Activated CD8-positive, alpha-beta T cell treated with anti-CD3 and anti-CD28 coated beads, Interleukin-2, amount 10 ng/mL, durations not matched to agents 7 days and 5 days (primary cell): ENCODE data around the gene TRAPPC10. TPM values are rescaled to one million over a fixed set of nuclear protein-coding genes. Genes with fewer than 3 reads are reported as not detected.

Experiments used
- ATAC-seq: fragments of 150-1000 bp; cut with Tn5 transposase; one replicate; pipeline ENCODE4 v1.10.0; 2021; ENCODE audit warnings: moderate library complexity
- CTCF ChIA-PET: fragments of 350-600 bp; sonication (Branson Sonifier 250); formaldehyde crosslinking; loops from one replicate; lab custom pipeline; 2021; ENCODE audit warnings: antibody characterized with exemption; lab: Charles Lee
- POLR2A ChIA-PET: fragments of 350-600 bp; sonication (Branson Sonifier 250); formaldehyde crosslinking; loops from one replicate; lab custom pipeline; 2021; ENCODE audit warnings: antibody characterized with exemption; lab: Charles Lee
- DNase-seq: peaks from one replicate; pipeline ENCODE4 v3.0.0-alpha.2; 2020
- H3K27ac Mint-ChIP-seq: one replicate; pipeline ENCODE4 v1.8.0; 2021; ENCODE audit warnings: mild to moderate bottlenecking, mixed read lengths
- H3K27me3 Mint-ChIP-seq: one replicate; pipeline ENCODE4 v1.8.0; 2021; ENCODE audit warnings: low read depth, mixed read lengths
- H3K36me3 Mint-ChIP-seq: one replicate; pipeline ENCODE4 v1.8.0; 2021; ENCODE audit warnings: low read depth, mixed read lengths
- H3K4me1 Mint-ChIP-seq: one replicate; pipeline ENCODE4 v1.8.0; 2021; ENCODE audit warnings: low read depth, mixed read lengths
- H3K4me3 Mint-ChIP-seq: one replicate; pipeline ENCODE4 v1.8.0; 2021; ENCODE audit warnings: mild to moderate bottlenecking, mixed read lengths
- H3K9me3 Mint-ChIP-seq: one replicate; pipeline ENCODE4 v1.8.0; 2022; ENCODE audit warnings: mixed read lengths; ENCODE audit not compliant: insufficient read depth
- total RNA-seq, 2 experiments: library from RNA; stranded (reverse); gene quantifications; one replicate each; pipeline ENCODE4 v1.2.3, GENCODE V29; 2021

Gene TRAPPC10
- total RNA-seq, 2 experiments from 2014 or later: 72.2 to 82.7 TPM

GRCh38 chr21:44024887-44025353, 12.8 kb downstream of the TRAPPC10 start:
- Mint-ChIP-seq H3K27ac (peak overlapping the region; percentile 59), H3K4me3 (no peak overlapping the region), H3K36me3 (peaks cover 39% of the 10 kb centered on the region), H3K9me3 (no peaks in the 10 kb centered on the region), H3K27me3 (no peaks in the 10 kb centered on the region), H3K4me1 (peaks cover 59% of the 10 kb centered on the region)
- DNase-seq (no peak), ATAC-seq (no peak)
- ChIA-PET CTCF (interaction anchor here (0.8 kb wide), 1 partner anchor 11 kb away, joined by 3 read pairs; no protein-coding TSS in a partner anchor), POLR2A (no interaction called here)

- ChIA-PET CTCF (interaction anchor here (1.1 kb wide), 1 partner anchor 8 kb away, joined by 3 read pairs; no protein-coding TSS in a partner anchor), POLR2A (no interaction called here)
- Mint-ChIP-seq H3K4me3 (no peak overlapping the region), H3K36me3 (peaks cover 42% of the 10 kb centered on the region), H3K27ac (no peak overlapping the region), H3K27me3 (no peaks in the 10 kb centered on the region), H3K9me3 (no peaks in the 10 kb centered on the region), H3K4me1 (peaks cover 44% of the 10 kb centered on the region)
- DNase-seq (no peak), ATAC-seq (no peak)
These were observed 15.6 kb downstream of the TRAPPC10 start for GRCh38 chr21:44027607-44028286.

- Mint-ChIP-seq H3K27me3 (no peaks in the 10 kb centered on the region), H3K4me1 (peaks cover 42% of the 10 kb centered on the region), H3K36me3 (peaks cover 43% of the 10 kb centered on the region), H3K4me3 (no peak overlapping the region), H3K9me3 (no peaks in the 10 kb centered on the region), H3K27ac (no peak overlapping the region)
- ChIA-PET POLR2A (no interaction called here), CTCF (interaction anchor here (1.1 kb wide), 1 partner anchor 9 kb away, joined by 3 read pairs; no protein-coding TSS in a partner anchor)
- ATAC-seq: no peak
- DNase-seq: no peak
These were observed 16.2 kb downstream of the TRAPPC10 start for GRCh38 chr21:44028287-44028659.

GRCh38 chr21:44029460-44030087, 17.5 kb downstream of the TRAPPC10 start:
- H3K4me3 Mint-ChIP-seq: no peak overlapping the region
- CTCF ChIA-PET: interaction anchor here (1.4 kb wide), 1 partner anchor 15 kb away, joined by 3 read pairs; no protein-coding TSS in a partner anchor
- no peaks in the 10 kb centered on the region for H3K27me3 Mint-ChIP-seq
- no peaks in the 10 kb centered on the region for H3K9me3 Mint-ChIP-seq
- POLR2A ChIA-PET: no interaction called here
- H3K36me3 Mint-ChIP-seq: peaks cover 46% of the 10 kb centered on the region
- no peak overlapping the region for H3K27ac Mint-ChIP-seq
- DNase-seq (no peak), ATAC-seq (no peak)
- peaks cover 31% of the 10 kb centered on the region for H3K4me1 Mint-ChIP-seq

GRCh38 chr21:44035244-44035643, 23.1 kb downstream of the TRAPPC10 start:
- POLR2A ChIA-PET: interaction anchor here (0.8 kb wide), 1 partner anchor 21 kb away, joined by 4 read pairs; no protein-coding TSS in a partner anchor
- Mint-ChIP-seq H3K4me3 (no peak overlapping the region), H3K27me3 (no peaks in the 10 kb centered on the region), H3K9me3 (no peaks in the 10 kb centered on the region), H3K36me3 (peaks cover 56% of the 10 kb centered on the region), H3K27ac (no peak overlapping the region), H3K4me1 (peaks cover 4% of the 10 kb centered on the region)
- CTCF ChIA-PET: no interaction called here
- ATAC-seq (no peak), DNase-seq (no peak)

- Mint-ChIP-seq H3K9me3 (no peaks in the 10 kb centered on the region), H3K4me1 (peaks cover 7% of the 10 kb centered on the region), H3K27ac (no peak overlapping the region), H3K36me3 (peaks cover 58% of the 10 kb centered on the region), H3K27me3 (no peaks in the 10 kb centered on the region), H3K4me3 (no peak overlapping the region)
- ATAC-seq (no peak), DNase-seq (no peak)
- ChIA-PET POLR2A (interaction anchor here (0.6 kb wide), 1 partner anchor 17 kb away, joined by 3 read pairs; no protein-coding TSS in a partner anchor), CTCF (no interaction called here)
These were observed 26.0 kb downstream of the TRAPPC10 start for GRCh38 chr21:44038063-44038462.

GRCh38 chr21:44039828-44040227, 27.7 kb downstream of the TRAPPC10 start:
- Mint-ChIP-seq H3K27ac (no peak overlapping the region), H3K4me1 (peaks cover 14% of the 10 kb centered on the region), H3K4me3 (no peak overlapping the region), H3K36me3 (peaks cover 52% of the 10 kb centered on the region), H3K27me3 (no peaks in the 10 kb centered on the region), H3K9me3 (no peaks in the 10 kb centered on the region)
- POLR2A ChIA-PET: no interaction called here
- CTCF ChIA-PET: no interaction called here
- ATAC-seq: no peak
- no peak for DNase-seq

- ChIA-PET CTCF (interaction anchor here (1.3 kb wide), 1 partner anchor 20 kb away, joined by 4 read pairs; no protein-coding TSS in a partner anchor), POLR2A (no interaction called here)
- ATAC-seq (no peak), DNase-seq (no peak)
- H3K9me3 Mint-ChIP-seq: no peaks in the 10 kb centered on the region
- H3K4me1 Mint-ChIP-seq: peaks cover 14% of the 10 kb centered on the region
- peaks cover 39% of the 10 kb centered on the region for H3K36me3 Mint-ChIP-seq
- H3K4me3 Mint-ChIP-seq: no peak overlapping the region
- peak overlapping the region; percentile 28 for H3K27ac Mint-ChIP-seq
- no peaks in the 10 kb centered on the region for H3K27me3 Mint-ChIP-seq
These were observed 31.5 kb downstream of the TRAPPC10 start for GRCh38 chr21:44043613-44044012.

- no peaks in the 10 kb centered on the region for H3K27me3 Mint-ChIP-seq
- POLR2A ChIA-PET: no interaction called here
- CTCF ChIA-PET: no interaction called here
- H3K9me3 Mint-ChIP-seq: no peaks in the 10 kb centered on the region
- no peak for ATAC-seq
- no peak overlapping the region for H3K27ac Mint-ChIP-seq
- H3K36me3 Mint-ChIP-seq: peaks cover 20% of the 10 kb centered on the region
- no peak overlapping the region for H3K4me3 Mint-ChIP-seq
- peaks cover 16% of the 10 kb centered on the region for H3K4me1 Mint-ChIP-seq
- DNase-seq: no peak
These were observed 34.6 kb downstream of the TRAPPC10 start for GRCh38 chr21:44046734-44047133.

GRCh38 chr21:44047996-44048560, 36.0 kb downstream of the TRAPPC10 start:
- ATAC-seq: no peak
- Mint-ChIP-seq H3K27ac (no peak overlapping the region), H3K27me3 (no peaks in the 10 kb centered on the region), H3K36me3 (peaks cover 24% of the 10 kb centered on the region), H3K4me3 (no peak overlapping the region), H3K9me3 (no peaks in the 10 kb centered on the region), H3K4me1 (peaks cover 10% of the 10 kb centered on the region)
- CTCF ChIA-PET: no interaction called here
- POLR2A ChIA-PET: interaction anchor here (0.7 kb wide), 1 partner anchor 28 kb away, joined by 3 read pairs; no protein-coding TSS in a partner anchor
- no peak for DNase-seq

GRCh38 chr21:44049182-44049581, 37.1 kb downstream of the TRAPPC10 start:
- ChIA-PET CTCF (no interaction called here), POLR2A (no interaction called here)
- no peak overlapping the region for H3K4me3 Mint-ChIP-seq
- ATAC-seq: no peak
- DNase-seq: no peak
- H3K4me1 Mint-ChIP-seq: peaks cover 8% of the 10 kb centered on the region
- H3K27ac Mint-ChIP-seq: peak overlapping the region; percentile 48
- H3K9me3 Mint-ChIP-seq: no peaks in the 10 kb centered on the region
- no peaks in the 10 kb centered on the region for H3K27me3 Mint-ChIP-seq
- H3K36me3 Mint-ChIP-seq: peaks cover 28% of the 10 kb centered on the region

- Mint-ChIP-seq H3K27me3 (no peaks in the 10 kb centered on the region), H3K4me1 (peaks cover 8% of the 10 kb centered on the region), H3K27ac (peak overlapping the region; percentile 48), H3K9me3 (no peaks in the 10 kb centered on the region), H3K36me3 (peaks cover 28% of the 10 kb centered on the region), H3K4me3 (no peak overlapping the region)
- ATAC-seq: no peak
- no peak for DNase-seq
- ChIA-PET CTCF (no interaction called here), POLR2A (no interaction called here)
These were observed 37.5 kb downstream of the TRAPPC10 start for GRCh38 chr21:44049606-44050005.
